GM23248 (cell line): Measurements from ENCODE around the gene TRMT2A.

Experiments
- EZH2 ChIP-seq: fragments of 200-600 bp; sonication (generic); IDR thresholded peaks from 2 replicates; pipeline ENCODE4 v1.6.1; 2018; ENCODE audit warnings: antibody characterized with exemption, mild to moderate bottlenecking; ENCODE audit not compliant: insufficient read depth, poor library complexity, severe bottlenecking
- EZH2phosphoT487 ChIP-seq: fragments of 200-600 bp; sonication (generic); IDR thresholded peaks from 2 replicates; pipeline ENCODE4 v1.6.1; 2018; ENCODE audit warnings: antibody characterized with exemption, moderate library complexity, mild to moderate bottlenecking, low read depth; ENCODE audit not compliant: insufficient read depth

GRCh38 chr22:20118300-20119020 lies 1.4 kb upstream of the TRMT2A start:
- no peak for TF ChIP-seq EZH2phosphoT487
- TF ChIP-seq EZH2 = no peak
